Renal cortex interstitium (tissue), 15 donors: ENCODE data around the gene WFDC13. TPM values are rescaled to one million over a fixed set of nuclear protein-coding genes. Genes with fewer than 3 reads are reported as not detected.
"Not testable (repeated sequence)": the region's sequence is repeated elsewhere in the genome, so short reads cannot be mapped to it uniquely, and the experiment has no call there.

Experiments
- DNase-seq, 11 donors: peaks; one replicate each; pipeline ENCODE4 v3.0.0-alpha.2; 2013; ENCODE audit warnings: low read depth in 9 of 11, low spot score in 4 of 11; ENCODE audit errors: extremely low read depth in 1 of 11
- long read RNA-seq, 16 experiments: transcript quantifications; one replicate each; lab custom pipeline, GENCODE V29; 2026
- polyA plus RNA-seq, 3 donors: library from polyadenylated mRNA; unstranded; fragments of 120-200 nt; gene quantifications; one replicate each; pipeline ENCODE4 v1.2.1, GENCODE V29; 2013; ENCODE audit not compliant: insufficient read length in 3 of 3

WFDC13 gene, protein sequence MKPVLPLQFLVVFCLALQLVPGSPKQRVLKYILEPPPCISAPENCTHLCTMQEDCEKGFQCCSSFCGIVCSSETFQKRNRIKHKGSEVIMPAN
- under 1 TPM in 1 of 3 donors, not detected in 2; 0.07 TPM for polyA plus RNA-seq
- long read RNA-seq, donor 1: 0 reads
- long read RNA-seq, donor 2: 0 reads
- long read RNA-seq, donor 3: 0 reads
- long read RNA-seq, donor 4: 0 reads
- long read RNA-seq, donor 5: 0 reads
- long read RNA-seq, donor 6: 0 reads
- long read RNA-seq, donor 7: 0 reads
- long read RNA-seq, donor 8: 0 reads
- long read RNA-seq, donor 9: 0 reads
- long read RNA-seq, donor 10: 0 reads
- long read RNA-seq, donor 11: 0 reads
- long read RNA-seq, donor 12: 0 reads
- long read RNA-seq, donor 13: 0 reads
- long read RNA-seq, donor 14: 0 reads
- long read RNA-seq, donor 15: 0 reads
- long read RNA-seq, donor 16: 0 reads

DNA sequence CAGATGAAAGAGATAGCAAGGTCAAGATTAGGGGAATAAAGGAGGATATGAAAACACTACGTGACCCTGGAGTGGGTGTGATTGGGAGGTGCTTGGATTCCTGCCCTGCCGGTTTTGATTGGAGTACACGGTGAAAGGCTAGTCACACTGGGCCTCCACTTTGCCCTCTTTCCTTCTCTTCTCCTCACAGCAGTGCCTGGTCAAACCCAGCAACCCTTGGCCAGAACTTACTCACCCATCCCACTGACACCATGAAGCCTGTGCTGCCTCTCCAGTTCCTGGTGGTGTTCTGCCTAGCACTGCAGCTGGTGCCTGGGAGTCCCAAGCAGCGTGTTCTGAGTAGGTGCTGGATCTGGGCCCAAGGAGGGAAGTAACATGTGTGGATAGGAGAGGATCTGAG lies at the start of gene WFDC13:
Gene WFDC13 (plus strand): TSS at position 166 of the 400 bp plus-strand sequence. CDS start 86 bp downstream, at position 252.
- DNase-seq: no peak

DNA sequence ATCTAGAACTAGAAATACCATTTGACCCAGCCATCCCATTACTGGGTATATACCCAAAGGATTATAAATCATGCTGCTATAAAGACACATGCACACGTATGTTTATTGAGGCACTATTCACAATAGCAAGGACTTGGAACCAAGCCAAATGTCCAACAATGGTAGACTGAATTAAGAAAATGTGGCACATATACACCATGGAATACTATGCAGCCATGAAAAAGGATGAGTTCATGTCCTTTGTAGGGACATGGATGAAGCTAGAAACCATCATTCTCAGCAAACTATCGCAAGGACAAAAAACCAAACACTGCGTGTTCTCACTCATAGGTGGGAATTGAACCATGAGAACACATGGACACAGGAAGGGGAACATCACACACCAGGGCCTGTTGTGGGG lies 44.8 kb upstream of the WFDC13 start:
- DNase-seq: not testable (repeated sequence)

DNA sequence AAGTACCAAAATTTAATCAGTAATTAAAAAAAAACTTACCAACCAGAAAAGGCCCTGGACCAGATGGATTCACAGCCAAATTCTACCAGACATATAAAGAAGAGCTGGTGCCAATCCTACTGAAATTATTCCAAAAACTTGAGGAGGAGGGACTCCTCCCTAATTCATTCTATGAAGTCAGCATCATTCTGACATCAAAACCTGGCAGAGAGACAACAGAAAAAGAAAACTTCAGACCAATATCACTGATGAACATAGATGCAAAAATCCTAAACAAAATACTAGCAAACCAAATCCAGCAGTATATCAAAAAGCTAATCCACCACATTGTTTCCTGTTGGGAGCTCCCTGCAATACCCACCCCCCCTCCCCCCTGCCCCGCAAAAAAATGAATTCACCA lies 31.7 kb upstream of the WFDC13 start, which contains the start of gene WFDC11:
Gene WFDC11 (minus strand): TSS at position 101 of the 400 bp plus-strand sequence. CDS start 19,639 bp downstream, outside the sequence.
- no peak for DNase-seq

DNA sequence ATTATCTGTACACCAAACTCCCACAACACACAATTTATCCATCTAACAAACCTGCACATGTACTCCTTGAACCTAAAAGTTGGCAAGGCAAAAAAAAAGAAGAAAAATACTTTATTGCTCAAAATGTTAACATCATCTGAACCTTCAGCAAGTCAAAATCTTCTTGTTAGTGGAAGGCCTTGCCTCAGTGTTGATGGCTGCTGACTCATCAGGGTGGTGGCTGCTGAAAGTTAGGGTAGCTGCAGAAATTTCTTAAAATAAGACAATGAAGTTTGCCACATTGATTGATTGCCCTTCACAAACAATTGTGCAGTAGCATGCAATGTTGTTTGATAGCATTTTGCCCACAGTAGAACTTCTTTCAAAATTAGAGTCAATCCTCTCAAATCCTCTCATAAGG lies 29.1 kb upstream of the WFDC13 start:
- no peak for DNase-seq

DNA sequence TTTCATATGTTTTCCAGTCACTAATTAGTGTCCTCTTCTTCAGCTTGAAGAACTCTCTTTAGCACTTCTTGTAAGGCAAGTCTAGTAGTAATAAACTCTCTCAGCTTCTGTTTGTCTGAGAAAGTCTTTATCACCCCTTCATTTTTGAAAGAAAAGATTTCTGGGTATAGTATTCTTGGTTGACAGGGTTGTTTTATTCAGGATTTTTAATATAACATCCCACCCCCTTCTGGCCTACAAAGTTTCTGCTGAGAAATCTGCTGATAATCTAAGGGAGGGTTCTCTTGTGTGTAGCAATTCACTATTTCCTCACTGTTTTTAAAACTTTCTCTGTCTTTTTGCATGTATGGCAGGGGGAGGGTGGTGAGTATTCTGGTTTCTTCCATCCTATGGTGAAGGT lies 22.2 kb upstream of the WFDC13 start:
- no peak for DNase-seq

DNA sequence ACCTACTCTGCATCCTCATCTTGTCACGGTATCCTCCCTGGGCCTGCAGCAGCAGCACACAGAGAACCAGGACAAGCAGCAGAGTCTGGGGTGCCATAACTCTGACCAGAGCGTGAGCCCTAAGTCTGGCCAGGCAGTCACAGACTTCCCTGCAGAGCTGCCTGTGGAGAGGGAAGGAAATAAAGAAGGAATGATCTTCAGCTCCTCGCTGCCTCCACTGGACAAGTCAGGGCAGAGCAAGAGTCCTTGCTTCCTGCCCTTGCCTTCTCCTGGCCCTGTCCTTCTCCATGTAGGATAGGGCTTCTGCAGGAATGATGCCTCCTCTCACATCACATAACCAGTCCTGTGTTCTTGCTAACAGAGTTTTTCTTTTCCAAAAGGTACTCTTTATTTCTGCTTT lies 15.9 kb upstream of the WFDC13 start:
- DNase-seq: no peak

DNA sequence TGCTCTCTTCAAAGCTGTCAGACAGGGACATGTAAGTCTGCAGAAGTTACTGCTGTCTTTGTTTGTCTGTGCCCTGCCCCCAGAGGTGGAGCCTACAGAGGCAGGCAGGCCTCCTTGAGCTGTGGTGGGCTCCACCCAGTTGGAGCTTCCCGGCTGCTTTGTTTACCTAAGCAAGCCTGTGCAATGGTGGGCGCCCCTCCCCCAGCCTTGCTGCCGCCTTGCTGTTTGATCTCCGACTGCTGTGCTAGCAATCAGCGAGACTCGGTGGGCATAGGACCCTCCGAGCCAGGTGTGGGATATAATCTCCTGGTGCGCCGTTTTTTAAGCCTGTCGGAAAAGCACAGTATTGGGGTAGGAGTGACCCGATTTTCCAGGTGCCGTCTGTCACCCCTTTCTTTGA lies 8.5 kb upstream of the WFDC13 start:
- not testable (repeated sequence) for DNase-seq

DNA sequence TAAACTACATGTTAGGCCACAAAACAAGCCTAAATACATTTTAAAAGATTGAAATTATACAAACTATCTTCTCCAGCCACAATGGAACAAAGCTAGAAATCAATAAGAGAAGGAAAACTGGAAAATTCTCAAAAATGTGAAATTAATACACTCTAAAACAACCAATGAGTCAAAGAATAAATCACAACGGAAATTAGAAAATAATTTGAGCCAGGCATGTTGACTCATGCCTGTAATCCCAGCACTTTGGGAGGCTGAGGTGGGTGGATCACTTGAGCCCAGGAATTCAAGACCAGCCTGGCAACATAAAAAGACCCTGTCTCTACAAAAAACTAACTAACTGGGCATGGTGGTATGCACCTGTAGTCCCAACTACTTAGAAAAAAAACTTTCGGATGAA lies 6.3 kb upstream of the WFDC13 start:
- no peak for DNase-seq

DNA sequence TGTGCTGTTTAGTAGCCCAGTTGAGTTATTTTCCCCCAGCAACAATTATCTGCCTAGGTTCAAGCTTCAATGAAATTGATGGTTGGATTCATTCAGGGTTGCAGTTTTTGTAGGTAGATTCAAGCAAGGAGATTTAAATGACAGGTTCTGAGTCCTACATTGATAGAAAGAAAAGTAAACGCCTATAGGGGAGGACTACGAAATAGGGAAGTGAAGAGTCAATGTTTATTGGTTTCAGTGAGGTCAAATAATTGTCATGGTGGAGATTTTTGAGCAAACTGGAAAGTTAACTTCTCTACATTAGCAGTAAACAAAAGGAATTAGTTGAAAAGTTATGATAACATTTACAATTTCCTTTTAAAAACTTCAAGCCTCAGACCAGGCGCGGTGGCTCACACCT lies 734 bp upstream of the WFDC13 start:
- no peak for DNase-seq

DNA sequence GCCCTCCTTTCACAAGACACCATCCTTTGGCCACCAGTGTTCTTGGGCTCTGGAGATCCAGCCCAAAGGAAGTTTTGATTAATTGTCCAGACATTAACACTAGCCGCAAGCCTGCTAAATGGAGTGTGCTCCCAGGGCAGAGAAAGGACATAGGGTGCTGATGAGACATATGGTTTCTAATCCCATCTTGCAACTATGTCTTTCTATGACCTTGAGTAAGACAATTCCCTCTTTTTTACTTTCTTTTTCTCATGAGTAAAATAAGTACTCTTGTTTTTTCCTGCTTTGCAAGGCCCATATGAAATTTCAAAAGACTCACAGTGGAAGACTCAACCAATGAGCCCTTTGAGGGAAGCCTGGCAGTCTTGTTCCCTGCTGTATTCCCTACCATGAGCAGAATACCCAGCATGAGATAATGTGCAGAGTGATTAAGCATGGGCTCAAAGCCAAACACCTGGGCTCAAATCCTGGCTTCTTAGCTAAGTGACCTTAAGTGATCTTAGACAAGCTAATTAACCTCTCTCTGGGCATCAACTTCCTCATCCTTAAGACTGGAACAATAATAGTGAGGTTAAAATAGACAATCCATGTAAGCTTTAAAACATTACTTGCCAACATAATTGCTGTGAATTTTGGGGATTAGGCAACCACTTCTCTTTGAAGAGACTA lies 3.3 kb downstream of the WFDC13 start, which contains the start of gene WFDC10B:
Gene WFDC10B (minus strand): TSS at position 51 of the 669 bp plus-strand sequence. CDS start 19,027 bp downstream, outside the sequence.
- DNase-seq: no peak

DNA sequence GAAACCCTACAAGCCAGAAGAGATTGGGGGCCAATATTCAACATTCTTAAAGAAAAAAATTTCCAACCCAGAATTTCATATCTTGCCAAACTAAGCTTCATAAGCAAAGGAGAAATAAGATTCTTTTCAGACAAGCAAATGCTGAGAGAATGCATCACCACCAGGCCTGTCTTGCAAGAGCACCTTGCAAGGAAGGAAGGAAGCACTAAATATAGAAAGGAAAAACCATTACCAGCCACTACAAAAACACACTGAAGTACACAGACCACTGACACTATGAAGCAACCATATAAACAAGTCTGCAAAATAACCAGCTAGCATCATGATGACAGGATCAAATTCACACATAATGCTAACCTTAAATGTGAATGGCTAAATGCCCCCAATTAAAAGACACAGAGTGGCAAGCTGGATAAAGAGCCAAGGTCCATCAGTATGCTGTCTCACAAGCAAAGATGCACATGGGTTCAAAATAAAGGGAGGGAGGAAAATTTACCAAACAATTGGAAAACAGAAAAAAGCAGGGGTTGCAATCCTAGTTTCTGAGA lies 14.4 kb downstream of the WFDC13 start:
- DNase-seq: not testable (repeated sequence)

DNA sequence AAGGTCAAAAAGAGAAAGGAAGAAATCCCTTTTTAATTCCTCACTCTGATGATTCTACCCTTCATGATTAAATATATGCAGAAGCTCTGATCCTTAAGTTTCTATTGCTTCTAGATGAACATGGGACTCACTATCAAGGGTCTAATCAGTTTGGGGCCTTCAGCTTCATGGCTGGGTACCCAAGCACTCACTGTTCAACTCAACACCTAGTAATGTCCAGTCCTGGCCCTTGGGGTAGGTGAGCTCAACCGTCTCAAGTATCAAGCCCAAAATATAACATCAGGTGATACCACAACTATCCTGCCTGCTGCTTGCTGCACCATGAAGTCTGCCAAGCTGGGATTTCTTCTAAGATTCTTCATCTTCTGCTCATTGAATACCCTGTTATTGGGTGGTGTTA lies 20.2 kb downstream of the WFDC13 start, which contains the start of gene SPINT4:
Gene SPINT4 (plus strand): TSS at position 301 of the 400 bp plus-strand sequence. CDS start 21 bp downstream, at position 322.
- DNase-seq: no peak

DNA sequence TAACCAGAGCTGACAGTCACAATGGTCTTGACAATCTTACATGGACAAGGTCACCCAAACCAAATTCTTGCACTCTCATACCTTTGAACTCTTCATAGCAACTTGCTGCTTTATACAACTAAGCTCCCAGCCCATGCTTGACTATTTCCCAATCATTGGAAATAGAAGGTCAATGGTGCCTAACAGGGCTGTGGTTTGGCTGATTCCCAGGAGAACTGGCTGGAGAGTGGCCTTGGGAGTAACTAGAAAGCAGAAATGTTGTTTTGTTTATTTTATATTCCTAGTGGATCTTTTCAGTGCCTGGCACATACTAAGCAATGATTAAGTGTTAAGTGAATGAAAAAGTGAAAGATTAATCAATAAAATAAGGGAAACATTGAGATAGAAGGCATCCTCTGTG lies 23.3 kb downstream of the WFDC13 start:
- no peak for DNase-seq

DNA sequence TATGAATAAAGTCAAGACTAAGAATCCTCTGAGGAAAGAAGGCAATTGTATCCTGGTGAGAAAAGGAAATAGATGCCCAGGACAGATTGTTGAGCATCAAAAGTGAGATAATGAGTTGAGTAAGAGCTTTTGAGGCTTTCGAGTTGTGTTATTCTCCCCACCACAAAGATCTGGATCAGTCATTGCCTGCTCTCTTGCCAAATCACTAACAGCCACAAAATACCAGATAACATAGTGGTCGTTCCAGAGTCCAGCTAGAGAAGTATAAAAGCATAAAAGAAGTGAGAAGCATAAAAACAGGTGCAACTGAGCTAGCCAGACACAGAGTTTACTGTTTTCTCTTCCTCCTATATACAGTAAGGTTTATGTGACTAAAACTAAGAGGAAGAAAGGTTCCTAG lies 25.2 kb downstream of the WFDC13 start:
- no peak for DNase-seq

DNA sequence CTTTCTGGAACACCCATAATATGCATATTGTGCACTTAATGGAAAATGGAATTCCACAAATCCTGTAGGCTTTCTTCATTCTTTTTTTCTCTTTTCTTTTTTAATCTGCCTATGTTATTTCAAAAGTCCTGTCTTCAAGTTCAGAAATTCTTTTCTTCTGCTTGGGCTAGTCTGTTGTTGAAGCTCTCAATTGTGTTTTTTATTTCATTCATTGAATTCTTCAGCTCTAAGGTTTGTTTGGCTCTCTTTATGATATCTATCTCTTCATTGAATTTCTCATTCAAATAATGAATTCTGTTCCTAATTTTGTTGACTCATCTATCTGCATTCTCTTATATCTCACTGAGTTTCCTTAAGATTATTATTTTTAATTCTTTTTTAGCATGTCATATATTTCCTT lies 30.4 kb downstream of the WFDC13 start:
- DNase-seq: no peak

DNA sequence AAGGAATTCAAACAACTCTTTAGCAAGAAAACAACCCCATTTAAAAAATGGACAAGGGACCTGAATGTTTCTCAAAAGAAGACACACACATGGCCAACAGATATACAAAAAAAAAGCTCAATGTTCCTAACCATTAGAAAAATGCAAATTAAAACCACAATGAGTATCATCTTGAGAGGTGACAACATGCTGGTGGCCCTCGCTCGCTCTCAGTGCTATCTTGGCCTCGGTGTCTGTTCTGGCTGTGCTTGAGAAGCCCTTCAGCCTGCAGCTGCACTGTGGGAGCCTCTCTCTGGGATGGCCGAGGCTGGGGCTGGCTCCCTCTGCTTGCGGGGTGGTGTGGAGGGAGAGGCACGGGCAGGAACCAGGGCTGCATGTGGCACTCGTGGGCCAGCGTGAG lies 33.7 kb downstream of the WFDC13 start:
- DNase-seq: no peak

DNA sequence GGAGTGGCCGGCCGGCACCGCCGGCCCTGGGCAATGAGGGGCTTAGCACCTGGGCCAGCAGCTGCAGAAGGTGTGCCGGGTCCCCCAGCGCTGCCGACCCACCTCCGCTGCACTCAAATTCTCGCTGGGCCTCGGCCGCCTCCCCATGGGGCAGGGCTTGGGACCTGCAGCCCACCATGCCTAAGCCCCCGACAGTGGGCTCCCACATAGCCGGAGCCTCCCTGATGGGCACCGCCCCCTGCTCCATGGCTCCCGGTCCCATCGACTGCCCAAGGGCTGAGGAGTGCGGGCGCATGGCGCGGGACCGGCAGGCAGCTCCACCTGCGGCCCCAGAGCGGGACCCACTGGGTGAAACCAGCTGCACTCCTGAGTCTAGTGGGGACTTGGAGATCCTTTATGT lies 34.1 kb downstream of the WFDC13 start:
- no peak for DNase-seq

DNA sequence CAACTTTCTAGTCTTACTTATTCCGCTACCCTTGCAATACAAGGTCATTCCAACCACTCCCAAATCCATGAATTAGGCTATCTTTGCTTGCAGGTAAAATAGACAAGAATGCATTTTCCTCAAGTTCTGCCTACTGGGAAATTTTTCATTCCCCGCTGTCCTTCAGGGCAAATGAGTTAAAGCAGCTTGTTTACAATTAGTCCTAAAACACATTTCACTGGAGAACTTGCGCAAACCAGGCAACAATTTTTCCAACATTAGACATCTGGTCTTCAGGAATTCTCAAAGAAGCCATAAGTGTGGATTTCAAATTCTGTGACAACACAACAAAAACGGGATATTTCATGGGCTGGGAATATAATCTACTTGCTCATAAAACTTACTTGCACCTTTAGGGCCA lies 40.8 kb downstream of the WFDC13 start:
- no peak for DNase-seq

DNA sequence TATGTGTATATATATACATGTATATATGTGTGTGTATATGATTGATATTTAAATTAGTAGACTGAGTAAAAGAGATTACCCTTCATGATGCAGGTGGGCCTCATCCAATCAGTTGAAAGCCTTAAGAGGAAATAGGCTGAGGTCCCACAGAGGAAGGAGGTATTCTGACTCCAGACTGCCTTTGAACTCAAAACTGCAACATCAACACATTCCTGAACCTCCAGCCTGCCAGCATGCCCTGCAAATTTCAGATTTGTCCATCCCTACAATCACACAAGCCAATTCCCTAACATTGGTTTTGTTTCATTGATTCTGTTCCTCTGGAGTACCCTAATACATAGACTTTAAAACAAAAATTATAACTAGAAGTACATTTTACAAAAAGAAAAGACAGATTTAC lies 43.2 kb downstream of the WFDC13 start:
- DNase-seq: no peak

DNA sequence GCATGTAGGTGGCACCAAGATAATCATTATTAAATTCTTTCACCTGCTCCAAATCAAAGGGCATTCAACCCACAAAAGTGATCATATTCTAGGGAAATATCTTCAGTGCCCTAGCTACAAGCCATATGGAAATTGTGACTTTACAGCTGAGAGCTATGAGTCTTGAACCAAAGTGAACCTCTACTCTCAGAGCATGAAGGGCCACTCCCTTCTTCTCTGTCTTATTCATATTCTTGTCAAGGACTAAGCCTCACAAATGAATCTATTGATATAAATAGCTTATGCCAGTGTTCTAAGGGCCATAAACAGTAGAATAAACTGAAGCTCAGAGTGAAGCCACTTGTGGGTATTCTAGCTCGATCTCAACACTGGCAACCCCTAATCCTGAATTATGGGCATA lies 49.9 kb downstream of the WFDC13 start:
- no peak for DNase-seq
